H9 (cell line): Measurements from ENCODE around the gene PLEKHG5. TPM values are rescaled to one million over a fixed set of nuclear protein-coding genes. Genes with fewer than 3 reads are reported as not detected.

Source experiments
- DNase-seq: peaks from one replicate; pipeline ENCODE4 v3.0.0-alpha.2; 2017
- H2AFZ ChIP-seq: one replicate; pipeline ENCODE4 v1.6.1; 2013; ENCODE audit warnings: mild to moderate bottlenecking, low read length, control low read depth, moderate library complexity
- H2AK5ac ChIP-seq: 2 replicates; pipeline ENCODE4 v1.6.1; 2013; ENCODE audit warnings: low read length, control low read depth, mixed read lengths; ENCODE audit not compliant: insufficient read length
- H2BK120ac ChIP-seq: one replicate; pipeline ENCODE4 v1.6.1; 2013; ENCODE audit warnings: low read depth, mild to moderate bottlenecking, low read length, control low read depth, inconsistent platforms; ENCODE audit not compliant: poor library complexity, severe bottlenecking
- H2BK12ac ChIP-seq: 2 replicates; pipeline ENCODE4 v1.6.1; 2013; ENCODE audit warnings: low read length, control low read depth, mixed read lengths, low read depth; ENCODE audit not compliant: insufficient read length
- H2BK15ac ChIP-seq: 2 replicates; pipeline ENCODE4 v1.6.1; 2013; ENCODE audit warnings: low read depth, low read length, control low read depth
- H2BK20ac ChIP-seq: one replicate; pipeline ENCODE4 v1.6.1; 2013; ENCODE audit warnings: low read depth, mild to moderate bottlenecking, low read length, control low read depth, inconsistent platforms; ENCODE audit not compliant: poor library complexity, severe bottlenecking
- H2BK5ac ChIP-seq: 2 replicates; pipeline ENCODE4 v1.6.1; 2013; ENCODE audit warnings: low read length, control low read depth, mixed read lengths; ENCODE audit not compliant: insufficient read length
- H3K14ac ChIP-seq: 2 replicates; pipeline ENCODE4 v1.6.1; 2013; ENCODE audit warnings: low read length, control low read depth; ENCODE audit not compliant: insufficient read depth
- H3K18ac ChIP-seq: 2 replicates; pipeline ENCODE4 v1.6.1; 2013; ENCODE audit warnings: low read depth, mild to moderate bottlenecking, mixed read lengths, low read length, control low read depth; ENCODE audit not compliant: insufficient read length
- H3K23ac ChIP-seq: 2 replicates; pipeline ENCODE4 v1.6.1; 2013; ENCODE audit warnings: low read length, control low read depth, mixed read lengths, low read depth; ENCODE audit not compliant: insufficient read length
- H3K23me2 ChIP-seq: 2 replicates; pipeline ENCODE4 v1.6.1; 2013; ENCODE audit warnings: low read depth, mild to moderate bottlenecking, mixed read lengths, low read length, control low read depth; ENCODE audit not compliant: insufficient read length, poor library complexity, severe bottlenecking
- H3K27ac ChIP-seq: 2 replicates; pipeline ENCODE4 v1.5.1; 2013; ENCODE audit warnings: low read length, control low read depth, mixed read lengths, low read depth; ENCODE audit not compliant: insufficient read length
- H3K27me3 ChIP-seq: 2 replicates; pipeline ENCODE4 v1.6.1; 2013; ENCODE audit warnings: low read length, control low read depth, inconsistent platforms; ENCODE audit not compliant: insufficient read depth
- H3K4ac ChIP-seq: 2 replicates; pipeline ENCODE4 v1.6.1; 2013; ENCODE audit warnings: low read depth, mild to moderate bottlenecking, control low read depth, inconsistent platforms, low read length, moderate library complexity
- H3K4me1 ChIP-seq: 2 replicates; pipeline ENCODE4 v1.6.1; 2013; ENCODE audit warnings: low read length, control low read depth, inconsistent platforms; ENCODE audit not compliant: insufficient read depth
- H3K4me2 ChIP-seq: 2 replicates; pipeline ENCODE4 v1.6.1; 2013; ENCODE audit warnings: low read length, control low read depth, mixed read lengths; ENCODE audit not compliant: insufficient read length, insufficient read depth
- H3K56ac ChIP-seq: 2 replicates; pipeline ENCODE4 v1.6.1; 2013; ENCODE audit warnings: low read depth, mild to moderate bottlenecking, mixed read lengths, low read length, control low read depth; ENCODE audit not compliant: insufficient read length
- H3K79me1 ChIP-seq: 2 replicates; pipeline ENCODE4 v1.6.1; 2013; ENCODE audit warnings: low read depth, mild to moderate bottlenecking, moderate library complexity, low read length, control low read depth, inconsistent platforms; ENCODE audit not compliant: insufficient read depth, poor library complexity, severe bottlenecking
- H3K79me2 ChIP-seq: 2 replicates; pipeline ENCODE4 v1.6.1; 2013; ENCODE audit warnings: low read length, control low read depth, inconsistent platforms; ENCODE audit not compliant: insufficient read depth
- H3K9ac ChIP-seq: 2 replicates; pipeline ENCODE4 v1.6.1; 2013; ENCODE audit warnings: low read length, control low read depth, mixed read lengths; ENCODE audit not compliant: insufficient read length; ENCODE audit errors: extremely low read depth
- H3K9me3 ChIP-seq: one replicate; pipeline ENCODE4 v1.6.1; 2013; ENCODE audit warnings: low read depth, low read length, inconsistent platforms; ENCODE audit not compliant: control insufficient read depth
- H3T11ph ChIP-seq: one replicate; pipeline ENCODE4 v1.6.1; 2013; ENCODE audit warnings: mild to moderate bottlenecking, low read length, control low read depth, inconsistent platforms
- H4K20me1 ChIP-seq: one replicate; pipeline ENCODE4 v1.6.1; 2013; ENCODE audit not compliant: control insufficient read depth, insufficient read length, insufficient read depth
- H4K5ac ChIP-seq: 2 replicates; pipeline ENCODE4 v1.6.1; 2013; ENCODE audit warnings: low read depth, mild to moderate bottlenecking, mixed read lengths, low read length, control low read depth; ENCODE audit not compliant: insufficient read length
- H4K8ac ChIP-seq: replicated peaks from 2 replicates; pipeline ENCODE4 v1.6.1; 2013; ENCODE audit warnings: low read length, control low read depth, mixed read lengths, low read depth; ENCODE audit not compliant: insufficient read length
- H4K91ac ChIP-seq: 2 replicates; pipeline ENCODE4 v1.6.1; 2013; ENCODE audit warnings: low read depth, mild to moderate bottlenecking, moderate library complexity, mixed read lengths, low read length, control low read depth; ENCODE audit not compliant: insufficient read length
- H3K27ac Mint-ChIP-seq, 3 experiments: 2 replicates in 2 of 3; 3 replicates in 1 of 3; pipeline ENCODE4 v1.8.0; 2020 to 2021; ENCODE audit warnings: mixed read lengths in 3 of 3, mild to moderate bottlenecking in 1 of 3, moderate library complexity in 1 of 3
- H3K27me3 Mint-ChIP-seq: 2 replicates; pipeline ENCODE4 v1.8.0; 2021; ENCODE audit warnings: low read depth, mild to moderate bottlenecking, moderate library complexity, mixed read lengths
- H3K36me3 Mint-ChIP-seq, 3 experiments: 2 replicates in 2 of 3; 3 replicates in 1 of 3; pipeline ENCODE4 v1.8.0; 2020 to 2021; ENCODE audit warnings: low read depth in 3 of 3, mixed read lengths in 3 of 3; ENCODE audit not compliant: insufficient read depth in 1 of 3
- H3K4me1 Mint-ChIP-seq, 2 experiments: 2 replicates each; pipeline ENCODE4 v1.8.0; 2020; ENCODE audit warnings: mixed read lengths in 2 of 2
- H3K4me3 Mint-ChIP-seq, 2 experiments: 2 replicates in 1 of 2; 3 replicates in 1 of 2; pipeline ENCODE4 v1.8.0; 2020 to 2021; ENCODE audit warnings: mild to moderate bottlenecking in 2 of 2, mixed read lengths in 2 of 2, moderate library complexity in 1 of 2
- H3K9me3 Mint-ChIP-seq, 2 experiments: 2 replicates in 1 of 2; 3 replicates in 1 of 2; pipeline ENCODE4 v1.8.0; 2020; ENCODE audit warnings: mild to moderate bottlenecking in 2 of 2, mixed read lengths in 2 of 2, moderate library complexity in 1 of 2
- CTCF ChIP-seq: fragments of 200-600 bp; sonication (generic); conservative IDR thresholded peaks from 3 replicates; pipeline ENCODE4 v1.8.0; 2021; ENCODE audit warnings: antibody characterized with exemption, mild to moderate bottlenecking
- WGBS: extraction: QIAGEN DNeasy Blood & Tissue Kit; methylation state at CpG from one replicate; pipeline ENCODE4 v1.1.7; 2013; ENCODE audit warnings: missing lambda C conversion rate, low lambda C conversion rate, mixed read lengths; ENCODE audit not compliant: insufficient read length; ENCODE audit errors: extremely low coverage; 5-methylcytosine and 5-hydroxymethylcytosine counted together
- total RNA-seq: library from RNA; stranded (reverse); gene quantifications from 2 replicates; pipeline ENCODE4 v1.2.1, GENCODE V29; 2021

PLEKHG5 gene
- total RNA-seq, 1 experiment from 2014 or later, result 22.3 TPM

DNA sequence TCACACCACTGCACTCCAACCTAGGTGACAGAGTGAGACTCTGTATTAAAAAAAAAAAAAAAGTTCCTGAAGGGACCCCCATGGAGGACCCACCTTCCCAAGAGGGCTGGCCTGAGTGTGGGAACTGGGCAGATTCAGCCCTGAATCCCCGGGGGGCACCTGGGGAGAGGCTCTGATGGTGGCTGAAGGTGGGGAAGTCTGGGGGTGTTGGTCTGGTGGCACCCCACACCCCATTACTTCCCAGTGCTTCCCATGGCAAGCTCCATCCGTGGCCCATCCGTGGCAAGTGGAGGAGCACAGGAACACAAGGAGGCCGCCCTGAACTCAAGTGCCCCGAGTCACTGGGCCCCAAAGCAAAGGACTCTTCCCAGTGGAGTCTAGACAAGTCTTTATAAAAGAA is 24.7 kb downstream of the PLEKHG5 start:
- Histone ChIP-seq H4K20me1 (no peaks in the 10 kb centered on the region), H3K4me2 (no peak overlapping the region)

More for the DNA sequence above, 24.7 kb downstream of the PLEKHG5 start:
- Histone ChIP-seq H4K91ac (no peak overlapping the region), H2BK5ac (no peak overlapping the region), H3K79me2 (no peaks in the 10 kb centered on the region), H3K56ac (no peak overlapping the region), H3K27me3 (no peaks in the 10 kb centered on the region), H3K23ac (no peak overlapping the region), H3K14ac (no peak overlapping the region), H2AK5ac (no peak overlapping the region), H3K79me1 (no peaks in the 10 kb centered on the region), H3K4me1 (no peaks in the 10 kb centered on the region; the same call in 1 of the 2 replicates), H2BK12ac (no peak overlapping the region), H3K27ac (no peak overlapping the region), H3K18ac (no peak overlapping the region), H2AFZ (no peak overlapping the region), H4K5ac (no peak overlapping the region), H3K9ac (no peak overlapping the region), H3T11ph (no peak overlapping the region), H3K23me2 (no peaks in the 10 kb centered on the region), H2BK20ac (no peak overlapping the region), H4K8ac (no peak overlapping the region), H3K9me3 (no peaks in the 10 kb centered on the region), H2BK15ac (no peak overlapping the region), H2BK120ac (no peak overlapping the region), H3K4ac (no peak overlapping the region)
- Mint-ChIP-seq H3K27me3 (no peaks in the 10 kb centered on the region; the same call in 1 of the 2 replicates), H3K4me3 (no peak overlapping the region), H3K36me3 (peaks cover 8 to 51% (median 47%) of the 10 kb centered on the region in 3 experiments; a peak in 6 of 7 replicates), H3K27ac (no peak overlapping the region), H3K9me3 (no peaks in the 10 kb centered on the region), H3K4me1 (peaks cover 3 to 12% of the 10 kb centered on the region in 2 experiments; a peak in 3 of 4 replicates)
- no peak for TF ChIP-seq CTCF
- no peak for DNase-seq
- WGBS, result no CpG with 5 or more reads among the region's 5 CpGs
